HG03095 (cell line): ENCODE results near the gene TCEAL8.
"Not testable (repeated sequence)": the region's sequence is repeated elsewhere in the genome, so short reads cannot be mapped to it uniquely, and the experiment has no call there.

Experiments used
- ATAC-seq: cut with Tn5 transposase; IDR thresholded peaks from one replicate; pipeline ENCODE4 v1.9.1; 2021; ENCODE audit warnings: moderate library complexity; ENCODE audit not compliant: unreplicated experiment

Gene TCEAL8, protein sequence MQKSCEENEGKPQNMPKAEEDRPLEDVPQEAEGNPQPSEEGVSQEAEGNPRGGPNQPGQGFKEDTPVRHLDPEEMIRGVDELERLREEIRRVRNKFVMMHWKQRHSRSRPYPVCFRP

DNA sequence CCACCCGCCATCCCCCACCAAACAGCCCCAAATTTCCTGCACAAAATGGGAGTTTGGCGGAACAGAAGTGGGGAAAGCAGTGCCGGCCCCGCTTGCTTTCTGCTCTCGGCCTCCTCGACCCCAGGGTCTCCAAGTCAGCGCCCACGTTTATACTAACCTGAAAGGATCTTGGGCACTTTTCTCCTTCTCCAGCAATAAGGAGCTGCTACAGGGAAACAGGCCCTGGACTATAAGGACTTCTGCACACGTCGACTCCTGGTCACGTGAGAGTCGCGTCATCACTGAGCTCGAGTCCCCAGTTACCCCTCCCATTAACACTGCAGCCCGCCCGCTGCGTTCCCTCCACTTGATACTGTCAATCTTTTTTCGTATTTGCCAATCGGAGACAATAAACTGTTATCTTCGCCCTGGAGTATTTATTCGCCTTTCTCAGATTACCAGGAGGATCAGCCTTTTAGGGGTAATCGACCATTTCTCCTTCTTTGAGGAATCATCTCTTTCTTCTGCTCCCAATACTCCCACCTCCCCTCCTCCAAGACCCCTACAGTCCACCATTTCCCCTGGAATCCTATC lies at the start of gene TCEAL8:
TSS of gene TCEAL8 (minus strand) at position 235 of the 573 bp plus-strand sequence. CDS start 1,176 bp downstream, outside the sequence.
- ATAC-seq = peak; percentile 97

DNA sequence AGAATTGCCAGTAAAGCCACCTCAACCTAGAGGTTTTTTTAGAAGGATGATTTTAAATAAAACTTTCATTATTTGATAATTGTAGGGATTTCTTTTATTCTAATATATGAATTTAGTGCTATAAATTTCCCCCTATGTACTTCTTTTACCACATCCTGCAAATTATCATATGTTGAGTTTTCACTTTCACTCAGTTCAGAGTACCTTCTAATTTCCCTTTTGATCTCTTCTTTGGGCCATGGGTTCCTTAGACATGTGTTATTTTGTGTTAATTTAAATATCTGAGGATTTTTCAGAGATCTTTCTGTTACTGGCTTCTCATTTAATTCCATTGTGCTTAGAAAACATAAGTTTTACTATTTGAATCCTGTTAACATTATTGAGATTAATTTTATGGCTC lies 49.8 kb upstream of the TCEAL8 start:
- ATAC-seq = no peak

DNA sequence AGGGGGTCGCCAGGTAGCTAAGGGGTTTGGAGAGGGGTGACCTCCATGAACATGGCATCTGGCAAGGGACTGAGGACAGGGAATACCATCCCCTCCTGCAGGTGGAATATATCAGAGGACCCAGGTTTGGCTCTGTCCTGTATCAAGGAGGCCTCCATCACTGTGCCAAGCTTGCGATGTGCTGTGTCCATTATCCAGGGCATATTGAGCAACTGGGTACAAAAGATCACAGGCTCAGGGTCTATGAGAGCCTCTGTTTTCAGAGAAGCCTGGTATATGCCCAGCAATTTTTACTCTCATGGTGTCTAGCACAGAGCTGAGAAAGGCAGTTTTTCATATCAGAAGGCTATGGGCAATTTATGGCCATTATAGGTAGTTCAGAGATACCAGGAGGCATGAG lies 38.2 kb upstream of the TCEAL8 start:
- ATAC-seq = no peak

DNA sequence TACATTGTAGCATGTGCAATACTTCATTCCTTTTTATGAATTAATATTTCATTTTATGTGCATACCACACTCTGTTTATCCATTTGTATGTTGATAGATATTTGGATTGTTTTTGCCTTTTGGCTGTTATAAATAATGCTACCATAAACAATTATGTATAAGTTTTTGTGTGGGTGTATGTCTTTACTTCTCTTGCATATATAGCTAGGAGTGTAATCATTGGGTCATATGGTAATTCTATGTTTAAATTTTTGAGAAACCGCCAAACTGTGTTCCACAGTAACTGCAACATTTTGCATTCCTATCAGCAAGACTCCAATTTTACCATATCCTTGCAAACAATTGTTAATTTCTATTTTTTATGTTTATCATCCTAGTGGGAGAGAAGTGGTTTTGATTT lies 24.7 kb upstream of the TCEAL8 start:
- ATAC-seq = no peak

DNA sequence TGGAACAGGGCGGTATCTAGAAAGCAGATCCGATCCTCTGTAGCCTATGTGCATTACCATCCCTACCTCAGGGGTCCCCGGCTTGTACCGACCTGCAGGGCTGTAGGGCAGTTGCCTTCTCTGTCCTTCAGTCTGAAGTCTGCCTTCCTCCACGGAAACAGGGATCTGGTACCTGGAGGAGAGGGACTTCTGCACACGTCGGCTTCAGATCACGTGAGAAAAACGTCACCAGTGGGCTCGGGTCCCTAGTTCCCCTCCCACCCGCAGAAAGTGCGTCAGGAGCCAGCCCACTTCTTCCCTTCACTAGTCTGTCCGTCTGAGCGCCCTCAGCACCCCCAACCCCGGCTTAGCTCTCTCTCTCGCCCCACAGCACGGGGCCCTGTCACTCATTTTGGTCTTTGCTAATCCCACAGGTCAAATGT lies 21.6 kb upstream of the TCEAL8 start, which contains the start of gene TCEAL5:
TSS of gene TCEAL5 (minus strand) at position 170 of the 422 bp plus-strand sequence. CDS start 2,187 bp downstream, outside the sequence.
- no peak for ATAC-seq

DNA sequence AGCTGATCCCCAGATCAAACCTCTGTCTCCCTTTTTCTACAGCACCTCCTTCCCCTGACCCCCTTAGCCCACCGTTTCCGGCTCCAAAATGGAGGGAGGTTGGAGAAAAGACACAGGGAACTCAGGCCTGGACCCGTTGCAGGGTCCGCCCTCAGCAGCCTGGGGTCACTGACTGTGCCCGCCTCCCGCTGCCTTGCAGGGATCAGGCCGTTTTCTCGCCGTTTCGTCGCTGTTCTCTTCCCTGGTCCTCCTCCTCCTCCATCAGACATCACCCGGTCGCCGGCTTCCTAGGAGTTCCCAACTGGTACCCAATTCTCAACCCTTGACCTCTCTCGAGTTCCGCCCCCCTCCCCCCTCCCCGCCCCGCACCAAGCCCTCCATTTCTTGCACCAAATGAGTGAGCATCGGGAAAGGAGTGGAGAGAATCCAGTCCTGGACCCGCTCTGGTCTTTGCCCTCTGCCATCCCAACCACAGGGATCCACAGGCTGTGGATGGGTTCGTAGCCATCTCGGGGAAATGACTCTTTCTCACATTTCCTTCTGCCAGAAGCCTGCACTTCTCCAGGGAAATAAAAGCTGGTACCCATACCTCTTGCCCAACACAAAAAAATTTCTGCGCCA lies 21.1 kb upstream of the TCEAL8 start:
- ATAC-seq = no peak

DNA sequence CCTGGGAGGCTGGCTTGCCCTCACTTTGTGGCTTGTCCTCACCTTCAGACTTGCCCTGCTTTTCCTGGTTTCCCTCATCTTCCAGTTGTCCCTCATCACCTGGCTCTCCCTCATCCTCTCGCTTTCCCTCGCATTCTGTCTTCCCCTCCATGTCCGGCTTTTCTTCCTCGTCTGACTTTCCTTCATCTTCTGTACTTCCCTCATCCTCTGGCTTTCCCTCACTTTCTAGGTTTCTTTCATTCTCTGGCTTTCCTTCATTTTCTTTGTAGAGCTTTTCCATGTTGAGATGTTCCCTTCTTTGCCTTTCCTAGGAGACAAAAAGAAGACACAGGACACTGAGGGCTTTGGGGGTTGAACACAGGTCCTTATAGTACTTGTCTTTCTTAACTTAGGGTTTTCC lies 19.3 kb upstream of the TCEAL8 start:
- ATAC-seq = no peak

DNA sequence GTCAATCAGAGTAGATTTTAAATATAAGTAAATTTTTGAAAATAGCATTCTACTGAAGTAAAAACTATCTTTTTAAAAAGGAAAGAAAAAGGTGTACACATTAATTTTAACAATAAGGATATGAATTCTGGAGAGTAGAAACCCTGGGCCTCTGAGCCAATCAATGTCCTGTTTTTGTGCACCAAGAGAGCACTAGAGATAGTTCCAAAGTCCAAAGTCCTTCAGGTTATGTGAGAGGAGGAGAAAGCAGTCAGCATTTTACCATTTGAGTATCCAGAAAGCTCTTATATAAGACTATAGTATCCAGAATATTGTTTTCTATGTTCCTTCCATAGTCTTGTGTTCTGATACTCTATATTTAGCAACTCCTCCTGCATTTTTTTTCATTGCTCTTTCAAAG lies 3.3 kb upstream of the TCEAL8 start:
- no peak for ATAC-seq

DNA sequence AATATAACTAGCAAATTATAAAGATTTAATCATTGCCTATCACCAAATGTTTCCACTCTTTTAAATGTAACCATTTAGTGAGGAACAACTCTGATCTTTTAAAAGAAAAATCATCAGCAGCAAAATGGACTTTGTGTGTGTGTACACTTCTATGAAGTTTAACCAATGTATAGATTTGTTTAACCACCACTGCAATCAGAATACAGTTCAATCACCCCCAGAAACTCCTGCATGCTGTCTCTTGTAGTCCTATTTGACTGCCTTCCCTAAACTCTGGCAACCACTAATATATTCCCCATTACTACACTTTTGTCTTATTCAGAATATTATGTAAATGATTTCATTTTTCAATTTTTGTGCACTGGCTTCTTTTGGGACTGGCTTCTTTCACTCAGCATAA lies 1.7 kb upstream of the TCEAL8 start:
- ATAC-seq = no peak

DNA sequence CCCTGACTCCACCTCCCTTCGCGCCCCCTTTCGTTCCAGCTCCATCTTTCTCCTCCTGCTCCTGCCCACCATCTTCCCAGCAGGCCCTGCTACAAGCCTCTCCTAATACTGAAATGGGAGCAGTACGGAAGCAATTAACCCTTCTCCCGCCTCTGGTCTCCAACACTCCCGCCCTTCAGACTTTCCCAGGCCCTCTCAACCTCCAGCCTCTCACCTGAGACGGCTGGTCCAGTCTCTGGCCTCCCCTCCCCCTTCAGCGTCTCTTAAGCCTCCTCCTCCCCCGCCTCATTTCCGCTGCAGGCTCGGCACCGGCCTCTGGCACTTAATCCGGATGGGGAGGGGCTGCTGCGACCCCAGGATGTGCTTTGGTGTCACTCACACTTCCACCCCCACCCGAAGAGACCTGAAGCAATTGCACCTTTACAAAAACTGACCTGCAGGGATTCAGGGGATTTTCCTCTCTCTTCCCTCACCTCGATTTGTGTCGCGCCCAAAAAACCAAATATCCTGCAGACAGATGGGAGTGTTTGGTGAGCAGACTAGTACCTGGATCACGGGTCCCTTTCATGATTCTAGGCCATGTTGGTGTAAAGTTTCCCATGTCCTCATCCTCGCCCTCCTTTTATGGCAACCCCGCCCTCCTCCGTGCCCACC lies 657 bp downstream of the TCEAL8 start:
- peak; percentile 52 for ATAC-seq

DNA sequence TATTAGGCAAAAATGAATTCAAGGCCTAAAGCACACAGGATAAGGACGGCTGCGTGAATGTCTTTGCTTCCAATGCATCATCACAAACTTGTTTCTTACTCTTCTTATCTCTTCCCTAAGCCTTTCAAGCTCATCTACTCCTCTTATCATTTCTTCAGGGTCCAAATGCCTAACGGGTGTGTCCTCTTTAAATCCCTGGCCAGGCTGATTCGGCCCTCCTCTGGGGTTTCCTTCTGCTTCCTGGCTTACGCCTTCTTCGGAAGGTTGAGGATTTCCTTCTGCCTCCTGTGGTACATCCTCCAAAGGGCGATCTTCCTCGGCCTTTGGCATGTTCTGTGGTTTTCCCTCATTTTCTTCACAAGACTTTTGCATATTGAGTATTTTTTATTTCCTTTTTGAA lies 1.3 kb downstream of the TCEAL8 start:
- no peak for ATAC-seq

DNA sequence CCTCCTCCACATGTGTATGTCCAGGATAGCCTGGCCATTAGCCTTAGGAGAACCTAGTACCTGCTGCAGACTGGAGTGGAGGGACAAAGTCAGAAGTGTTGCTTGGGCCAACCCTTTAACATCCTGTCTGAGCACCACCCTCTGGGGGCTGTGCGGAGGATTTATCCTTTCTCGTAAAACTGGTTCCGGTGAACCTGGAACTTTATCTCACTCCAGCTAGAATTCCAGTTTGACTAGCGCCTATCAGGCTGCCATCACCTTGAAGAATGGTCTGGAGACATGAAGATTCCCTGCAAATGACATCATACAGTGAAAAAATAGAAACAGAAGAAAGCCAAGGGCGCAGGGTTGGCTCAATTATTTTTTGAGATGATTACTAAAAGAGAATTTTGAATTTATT lies 4.0 kb downstream of the TCEAL8 start:
- no peak for ATAC-seq

DNA sequence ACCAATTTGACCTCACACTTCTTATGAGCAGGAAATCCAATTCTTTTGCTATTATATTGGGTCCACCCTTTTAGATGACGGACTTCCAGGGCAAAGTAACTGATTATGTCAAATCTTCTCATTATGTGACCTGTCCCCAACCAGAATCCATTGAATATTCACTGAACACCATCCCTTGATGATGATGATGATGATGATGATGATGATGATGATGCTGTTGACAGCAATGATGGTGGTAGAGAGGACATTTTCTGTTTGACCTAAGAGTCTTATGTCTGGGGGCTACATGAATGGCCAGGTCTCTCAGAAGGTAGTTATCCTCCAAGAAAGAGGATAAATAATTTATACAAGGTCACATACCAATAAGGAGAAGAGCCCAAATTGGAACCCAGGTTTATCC lies 5.2 kb downstream of the TCEAL8 start:
- no peak for ATAC-seq

DNA sequence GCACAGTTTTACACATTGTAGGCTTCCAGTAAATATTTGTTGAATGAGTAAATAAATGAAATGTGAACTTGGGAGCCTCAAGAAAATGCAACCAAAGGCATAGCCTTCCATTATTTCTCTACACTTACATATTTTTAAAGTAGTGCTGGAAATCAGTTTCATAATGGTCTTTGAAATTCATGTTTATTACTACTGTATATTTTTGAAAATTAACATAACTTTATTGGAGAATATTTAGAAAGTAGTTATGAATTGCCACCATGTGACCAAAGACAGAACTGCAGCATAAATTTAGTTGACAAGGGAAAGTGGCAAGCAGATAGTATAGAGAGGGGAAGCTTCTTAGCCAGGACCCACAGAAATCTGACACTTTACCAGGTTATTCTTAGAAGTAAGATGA lies 6.4 kb downstream of the TCEAL8 start:
- no peak for ATAC-seq

DNA sequence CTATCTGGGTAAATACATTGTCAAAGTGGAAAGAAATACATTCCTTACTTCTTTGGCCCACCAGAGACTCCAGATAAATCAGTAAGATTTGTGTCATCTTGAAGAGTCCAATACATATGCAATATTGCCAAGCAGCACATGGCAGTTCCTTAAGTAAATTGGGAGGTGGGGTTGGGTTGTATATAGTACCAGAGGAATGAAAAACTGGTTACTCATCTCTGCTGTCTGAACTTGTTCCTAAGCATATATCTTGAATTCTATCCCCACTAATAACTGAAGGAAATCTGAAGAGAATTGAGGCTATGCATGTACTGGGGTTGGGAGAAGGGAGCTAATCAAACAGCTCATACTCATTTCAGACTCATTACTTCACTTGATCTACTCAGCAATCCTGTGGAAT lies 14.8 kb downstream of the TCEAL8 start:
- no peak for ATAC-seq

DNA sequence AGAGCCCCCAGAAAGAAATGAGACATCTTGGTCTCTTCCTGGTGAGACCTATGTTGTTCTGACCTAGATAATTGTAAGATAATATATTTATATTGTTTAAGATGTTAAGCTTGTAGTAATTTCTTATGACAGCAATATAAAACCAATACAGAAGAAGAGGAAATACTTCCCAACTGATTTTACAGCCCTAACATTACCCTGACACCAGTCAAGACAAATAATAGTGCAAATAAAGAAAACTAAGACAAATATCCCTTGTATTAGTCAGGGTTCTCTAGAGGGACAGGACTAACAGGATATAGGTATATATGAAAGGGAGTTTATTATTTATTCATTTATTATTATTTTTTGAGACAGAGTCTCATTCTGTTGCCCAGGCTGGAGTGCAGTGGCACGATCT lies 18.7 kb downstream of the TCEAL8 start:
- ATAC-seq = no peak

DNA sequence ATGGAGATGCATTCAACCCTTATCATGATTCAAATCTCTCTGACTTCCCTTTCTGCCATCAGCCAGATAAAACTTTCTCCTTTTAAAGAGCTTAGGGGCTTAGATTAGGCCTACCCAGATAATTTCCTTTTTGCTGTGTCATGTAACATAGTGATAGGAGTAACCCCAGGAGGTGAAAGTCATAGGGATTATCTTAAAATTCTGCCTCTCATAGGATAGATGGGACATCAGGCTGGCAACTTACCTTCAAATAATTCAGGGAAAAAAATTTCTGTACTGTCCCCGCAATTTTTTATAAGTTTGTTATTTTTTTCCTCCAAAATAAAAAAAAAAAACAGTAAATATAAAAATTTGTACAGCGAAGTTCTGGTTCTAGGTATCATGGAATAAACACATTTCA lies 19.3 kb downstream of the TCEAL8 start:
- ATAC-seq = not testable (repeated sequence)

DNA sequence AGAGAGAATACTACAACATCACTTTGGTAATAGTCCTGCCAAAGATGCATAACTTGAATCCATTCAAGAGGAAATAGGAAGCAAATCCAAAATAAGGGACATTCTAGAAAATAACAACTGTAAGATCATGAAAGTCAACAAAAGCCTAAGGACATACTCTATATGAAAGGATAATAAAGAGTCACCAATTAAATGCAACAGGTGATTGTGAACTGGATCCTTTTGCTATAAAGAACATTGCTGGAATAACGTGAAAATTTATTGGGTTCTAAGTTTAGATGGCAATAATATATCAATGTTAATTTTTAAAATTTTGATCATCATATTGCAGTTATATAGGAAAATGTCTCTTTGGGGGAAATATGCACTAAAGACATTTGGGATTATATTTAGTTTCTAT lies 20.1 kb downstream of the TCEAL8 start:
- ATAC-seq = no peak

DNA sequence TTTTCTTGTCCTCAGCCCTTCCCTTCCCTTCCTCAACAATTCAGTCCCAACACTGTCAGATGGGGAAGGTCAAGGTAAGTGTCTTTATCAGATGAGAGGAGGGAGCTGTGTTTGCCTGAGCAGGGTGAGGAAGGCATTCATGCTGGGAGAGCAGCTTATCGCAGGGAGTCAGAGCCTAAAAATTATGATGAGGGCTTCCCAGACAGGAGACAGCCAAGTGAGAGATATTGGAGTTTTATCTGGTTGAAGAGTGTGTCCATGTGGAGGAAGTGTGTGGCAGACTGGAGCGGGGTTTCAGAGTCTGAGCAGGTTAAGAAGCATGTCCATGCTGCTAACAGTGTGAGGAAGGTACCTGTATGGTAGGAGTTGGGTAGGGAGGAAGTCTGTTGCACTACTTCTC lies 21.7 kb downstream of the TCEAL8 start:
- ATAC-seq = no peak

DNA sequence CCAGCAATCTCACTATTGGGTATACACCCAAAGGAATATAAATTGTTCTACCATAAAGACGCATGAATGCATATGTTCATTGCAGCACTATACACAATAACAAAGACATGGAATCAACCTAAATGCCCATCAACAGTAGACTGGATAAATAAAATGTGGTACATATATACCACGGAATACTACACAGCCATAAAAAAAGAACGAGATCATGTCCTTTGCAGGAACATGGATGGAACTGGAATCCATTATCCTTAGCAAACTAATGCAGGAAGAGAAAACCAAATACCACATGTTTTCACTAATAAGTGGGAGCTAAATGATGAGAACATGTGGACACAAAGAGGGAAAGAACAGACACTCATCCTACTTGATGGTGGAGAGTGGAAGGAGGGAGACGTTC lies 29.0 kb downstream of the TCEAL8 start:
- not testable (repeated sequence) for ATAC-seq

DNA sequence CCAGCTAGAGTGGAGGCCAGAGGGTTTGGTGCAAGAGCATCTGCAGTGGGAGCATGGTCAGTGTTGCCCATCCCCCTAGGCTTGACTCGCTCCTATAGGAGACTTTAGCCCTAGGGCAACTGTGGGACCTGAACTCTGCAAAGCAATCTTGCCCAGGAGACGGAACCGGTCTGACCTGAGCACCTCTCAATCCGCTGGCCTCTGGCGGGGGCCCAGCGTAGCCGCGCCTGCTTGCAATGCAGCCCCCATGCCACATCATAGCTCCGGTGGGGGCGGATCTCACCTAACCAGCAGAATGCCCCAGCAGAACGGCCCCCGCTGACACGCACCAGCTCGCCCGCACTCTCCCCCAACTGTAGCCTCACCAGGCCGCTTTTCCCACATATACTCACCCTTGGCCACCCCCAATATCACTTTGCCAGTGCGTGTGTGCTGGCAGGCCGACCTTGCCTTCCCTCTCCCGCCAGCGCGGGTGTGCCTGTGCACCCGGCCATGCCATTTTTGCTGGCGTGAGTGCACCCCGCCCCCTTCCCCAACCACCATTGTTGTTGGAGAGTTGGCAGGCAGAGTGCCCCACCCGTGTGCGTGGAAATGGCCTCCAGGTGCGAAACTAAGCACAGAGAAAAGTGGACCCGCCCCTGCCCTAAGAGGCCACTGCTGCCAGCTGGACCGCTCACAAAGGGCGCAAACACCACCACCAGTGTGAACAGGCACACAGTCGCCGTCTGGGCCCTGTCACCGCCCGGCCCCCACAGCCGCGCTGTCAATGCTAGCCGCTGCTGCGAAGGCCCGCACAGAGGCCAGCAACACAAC lies 34.2 kb downstream of the TCEAL8 start:
- no peak for ATAC-seq
